Endodermal cell (in vitro differentiated cells): Measurements from ENCODE around the gene CMIP. TPM values are rescaled to one million over a fixed set of nuclear protein-coding genes. Genes with fewer than 3 reads are reported as not detected.

Source experiments
- DNase-seq: peaks from one replicate; pipeline ENCODE4 v3.0.0-alpha.2; 2017
- H3K27ac ChIP-seq: 2 replicates; pipeline ENCODE4 v1.5.1; 2013; ENCODE audit warnings: mild to moderate bottlenecking, low read depth, low read length, moderate library complexity
- H3K27me3 ChIP-seq: 2 replicates; pipeline ENCODE4 v1.6.1; 2013; ENCODE audit warnings: mild to moderate bottlenecking, low read length, moderate library complexity; ENCODE audit not compliant: insufficient read depth, control insufficient read depth, poor library complexity, severe bottlenecking
- H3K36me3 ChIP-seq: 2 replicates; pipeline ENCODE4 v1.7.0; 2013; ENCODE audit warnings: mild to moderate bottlenecking, low read length, moderate library complexity; ENCODE audit not compliant: control insufficient read depth, insufficient read depth
- H3K4me1 ChIP-seq: one replicate; pipeline ENCODE4 v1.7.0; 2013; ENCODE audit warnings: low read length; ENCODE audit not compliant: control insufficient read depth, insufficient read depth
- H3K4me3 ChIP-seq: 2 replicates; pipeline ENCODE4 v1.5.1; 2013; ENCODE audit warnings: mild to moderate bottlenecking, low read length, moderate library complexity
- H3K9ac ChIP-seq: 2 replicates; pipeline ENCODE4 v1.6.1; 2013; ENCODE audit warnings: mild to moderate bottlenecking, low read length, moderate library complexity; ENCODE audit not compliant: poor library complexity, severe bottlenecking; ENCODE audit errors: extremely low read depth
- H3K9me3 ChIP-seq: 2 replicates; pipeline ENCODE4 v1.6.1; 2013; ENCODE audit warnings: mild to moderate bottlenecking, low read length, moderate library complexity; ENCODE audit not compliant: control insufficient read depth
- H3K27ac Mint-ChIP-seq: 2 replicates; pipeline ENCODE4 v1.8.0; 2020; ENCODE audit warnings: mixed read lengths
- H3K27me3 Mint-ChIP-seq: 2 replicates; pipeline ENCODE4 v1.8.0; 2021; ENCODE audit warnings: mild to moderate bottlenecking, mixed read lengths; ENCODE audit not compliant: insufficient read depth
- H3K36me3 Mint-ChIP-seq: 2 replicates; pipeline ENCODE4 v1.8.0; 2020; ENCODE audit warnings: low read depth, mixed read lengths
- H3K4me1 Mint-ChIP-seq: 2 replicates; pipeline ENCODE4 v1.8.0; 2020; ENCODE audit warnings: mixed read lengths
- H3K4me3 Mint-ChIP-seq: 2 replicates; pipeline ENCODE4 v1.8.0; 2020; ENCODE audit warnings: mild to moderate bottlenecking, moderate library complexity, mixed read lengths
- H3K9me3 Mint-ChIP-seq: 2 replicates; pipeline ENCODE4 v1.8.0; 2020; ENCODE audit warnings: mild to moderate bottlenecking, mixed read lengths
- WGBS, 2 experiments: methylation state at CpG; one replicate each; pipeline versions ENCODE4 v1.1.5 to v1.1.7; 2013; ENCODE audit warnings: missing lambda C conversion rate in 2 of 2, mixed read lengths in 1 of 2; ENCODE audit not compliant: insufficient coverage in 1 of 2, insufficient read length in 1 of 2; 5-methylcytosine and 5-hydroxymethylcytosine counted together
- total RNA-seq, 2 donors: library from RNA; stranded (reverse); fragmentation: NEBNext Ultra II Directional in 1 of 2; extraction: Animal tissue kit (Norgen Biotek cat#: 25700) in 1 of 2; gene quantifications; 2 replicates in 1 of 2; 3 replicates in 1 of 2; pipeline ENCODE4 v1.2.1, GENCODE V29; 2021
- TF ChIP-seq, protein P1 (sequence below): fragments of 200-600 bp; sonication (generic); conservative IDR thresholded peaks from 2 replicates; pipeline ENCODE4 v1.5.0; 2021; ENCODE audit warnings: antibody characterized with exemption, mild to moderate bottlenecking

Gene CMIP
- total RNA-seq, 2 donors from 2014 or later: 64.0 to 64.7 TPM

- Histone ChIP-seq H3K27me3 (no peaks in the 10 kb centered on the region), H3K4me3 (no peak overlapping the region), H3K27ac (no peak overlapping the region), H3K36me3 (peaks cover 15% of the 10 kb centered on the region), H3K9me3 (no peaks in the 10 kb centered on the region), H3K4me1 (no peaks in the 10 kb centered on the region), H3K9ac (no peak overlapping the region)
- Mint-ChIP-seq H3K36me3 (peaks cover 15% of the 10 kb centered on the region), H3K4me3 (no peak overlapping the region), H3K4me1 (peaks cover 25% of the 10 kb centered on the region), H3K27ac (peak overlapping the region; percentile 52), H3K27me3 (no peaks in the 10 kb centered on the region), H3K9me3 (no peaks in the 10 kb centered on the region)
- TF ChIP-seq, protein P1, sequence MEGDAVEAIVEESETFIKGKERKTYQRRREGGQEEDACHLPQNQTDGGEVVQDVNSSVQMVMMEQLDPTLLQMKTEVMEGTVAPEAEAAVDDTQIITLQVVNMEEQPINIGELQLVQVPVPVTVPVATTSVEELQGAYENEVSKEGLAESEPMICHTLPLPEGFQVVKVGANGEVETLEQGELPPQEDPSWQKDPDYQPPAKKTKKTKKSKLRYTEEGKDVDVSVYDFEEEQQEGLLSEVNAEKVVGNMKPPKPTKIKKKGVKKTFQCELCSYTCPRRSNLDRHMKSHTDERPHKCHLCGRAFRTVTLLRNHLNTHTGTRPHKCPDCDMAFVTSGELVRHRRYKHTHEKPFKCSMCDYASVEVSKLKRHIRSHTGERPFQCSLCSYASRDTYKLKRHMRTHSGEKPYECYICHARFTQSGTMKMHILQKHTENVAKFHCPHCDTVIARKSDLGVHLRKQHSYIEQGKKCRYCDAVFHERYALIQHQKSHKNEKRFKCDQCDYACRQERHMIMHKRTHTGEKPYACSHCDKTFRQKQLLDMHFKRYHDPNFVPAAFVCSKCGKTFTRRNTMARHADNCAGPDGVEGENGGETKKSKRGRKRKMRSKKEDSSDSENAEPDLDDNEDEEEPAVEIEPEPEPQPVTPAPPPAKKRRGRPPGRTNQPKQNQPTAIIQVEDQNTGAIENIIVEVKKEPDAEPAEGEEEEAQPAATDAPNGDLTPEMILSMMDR: no peak
- no peak for DNase-seq
- 93 to 97% methylated on average over 12 to 22 of the region's 22 CpGs for WGBS, 2 experiments
Observed at GRCh38 chr16:81483970-81484595, 39.5 kb downstream of the CMIP start.

DNA sequence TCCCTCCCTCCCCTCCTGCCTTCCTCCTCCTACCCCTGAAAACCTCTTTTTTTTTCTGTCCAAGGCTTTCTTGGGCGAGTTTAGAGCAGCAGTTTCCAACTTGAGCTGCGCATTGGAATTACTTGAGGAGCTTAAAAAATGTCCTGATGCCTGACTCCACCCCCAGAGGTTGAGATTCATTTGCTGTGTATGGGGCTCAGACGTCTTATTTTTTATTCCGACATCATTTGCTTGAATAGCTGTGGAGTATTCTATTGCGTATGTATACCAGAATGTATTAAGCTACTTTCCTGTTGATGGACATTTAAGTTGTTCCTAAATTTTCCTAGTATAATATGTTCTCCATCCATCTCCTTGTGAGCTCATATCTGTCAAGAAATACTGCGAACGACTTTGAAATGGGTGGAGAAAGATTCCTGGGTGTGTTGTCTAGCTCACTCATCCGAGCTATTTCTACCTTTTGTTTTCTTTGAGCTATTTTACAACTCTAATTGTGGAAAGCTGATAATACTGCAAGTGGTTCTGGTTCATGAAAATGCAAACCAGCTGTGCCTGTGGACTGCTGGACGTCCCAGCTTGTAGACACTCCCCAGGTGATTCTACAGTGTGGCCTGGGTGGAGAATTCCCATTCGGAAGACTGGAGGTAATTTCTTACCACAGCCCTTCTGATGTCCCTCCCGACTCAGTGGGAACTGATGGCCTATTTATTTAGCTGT, 40.5 kb downstream of the CMIP start:
- H3K27me3 Mint-ChIP-seq: no peaks in the 10 kb centered on the region
- no peaks in the 10 kb centered on the region for H3K4me1 ChIP-seq
- no peaks in the 10 kb centered on the region for H3K27me3 ChIP-seq
- 86 to 93% methylated on average over 5 to 11 of the region's 11 CpGs for WGBS, 2 experiments
- DNase-seq: no peak
- H3K4me3 Mint-ChIP-seq: no peak overlapping the region
- H3K36me3 Mint-ChIP-seq: peaks cover 15% of the 10 kb centered on the region
- no peak overlapping the region for H3K27ac ChIP-seq
- H3K9me3 Mint-ChIP-seq: no peaks in the 10 kb centered on the region
- H3K9me3 ChIP-seq: no peaks in the 10 kb centered on the region
- H3K9ac ChIP-seq: no peak overlapping the region
- H3K4me3 ChIP-seq: no peak overlapping the region
- peaks cover 13% of the 10 kb centered on the region for H3K36me3 ChIP-seq
- no peak overlapping the region for H3K27ac Mint-ChIP-seq
- H3K4me1 Mint-ChIP-seq: peaks cover 22% of the 10 kb centered on the region
- TF ChIP-seq, protein P1: no peak

DNA sequence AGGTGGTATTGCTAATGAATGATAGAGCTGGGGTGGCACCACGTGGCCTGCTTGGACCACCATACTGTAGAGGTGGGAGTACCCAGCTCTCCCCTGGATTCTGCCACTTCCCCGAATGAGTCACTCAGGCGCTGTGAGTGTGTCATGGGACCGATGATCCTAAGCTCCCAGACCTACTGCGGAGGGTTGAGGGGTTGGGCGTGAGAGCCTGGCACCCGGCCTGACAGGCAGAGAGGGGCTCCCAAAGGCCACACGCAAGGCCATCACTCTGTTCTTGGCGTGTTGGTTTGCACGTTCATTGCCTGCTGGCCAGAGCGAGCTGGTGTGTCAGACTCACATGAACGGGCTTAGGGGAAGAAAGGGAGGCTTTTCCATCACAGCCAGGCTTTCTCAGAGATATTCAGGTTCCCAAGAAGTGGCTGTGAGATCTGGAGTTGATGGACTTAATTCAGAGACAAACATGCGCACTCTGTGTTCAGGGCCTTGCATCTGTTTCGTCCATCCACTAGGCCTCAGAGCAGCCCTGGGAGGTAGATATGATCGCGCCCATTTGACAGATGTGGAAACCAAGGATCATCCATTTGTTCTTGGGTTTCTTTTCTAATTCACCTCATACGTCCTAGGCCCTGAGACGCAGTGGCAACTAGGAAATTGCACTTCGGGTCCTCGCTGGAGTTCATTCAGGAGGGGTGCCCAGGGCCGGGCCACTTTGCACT, 41.4 kb downstream of the CMIP start:
- no peak overlapping the region for H3K4me3 Mint-ChIP-seq

More for the DNA sequence above, 41.4 kb downstream of the CMIP start:
- 95 to 97% methylated on average over 18 to 21 of the region's 21 CpGs for WGBS, 2 experiments
- Histone ChIP-seq H3K36me3 (peaks cover 13% of the 10 kb centered on the region), H3K4me3 (no peak overlapping the region), H3K27ac (no peak overlapping the region), H3K4me1 (no peaks in the 10 kb centered on the region), H3K27me3 (no peaks in the 10 kb centered on the region), H3K9me3 (no peaks in the 10 kb centered on the region), H3K9ac (no peak overlapping the region)
- Mint-ChIP-seq H3K27ac (peak overlapping the region; percentile 46), H3K27me3 (no peaks in the 10 kb centered on the region), H3K9me3 (no peaks in the 10 kb centered on the region), H3K4me1 (peaks cover 16% of the 10 kb centered on the region), H3K36me3 (peaks cover 15% of the 10 kb centered on the region)
- TF ChIP-seq, protein P1: no peak
- DNase-seq: no peak
